ENCODE measurements around the gene VPREB1. TPM values are rescaled to one million over a fixed set of nuclear protein-coding genes. Genes with fewer than 3 reads are reported as not detected.
"Not testable (repeated sequence)": the region's sequence is repeated elsewhere in the genome, so short reads cannot be mapped to it uniquely, and the experiment has no call there.

The VPREB1 gene
- total and polyA plus RNA-seq, 4 donors: not detected

DNA sequence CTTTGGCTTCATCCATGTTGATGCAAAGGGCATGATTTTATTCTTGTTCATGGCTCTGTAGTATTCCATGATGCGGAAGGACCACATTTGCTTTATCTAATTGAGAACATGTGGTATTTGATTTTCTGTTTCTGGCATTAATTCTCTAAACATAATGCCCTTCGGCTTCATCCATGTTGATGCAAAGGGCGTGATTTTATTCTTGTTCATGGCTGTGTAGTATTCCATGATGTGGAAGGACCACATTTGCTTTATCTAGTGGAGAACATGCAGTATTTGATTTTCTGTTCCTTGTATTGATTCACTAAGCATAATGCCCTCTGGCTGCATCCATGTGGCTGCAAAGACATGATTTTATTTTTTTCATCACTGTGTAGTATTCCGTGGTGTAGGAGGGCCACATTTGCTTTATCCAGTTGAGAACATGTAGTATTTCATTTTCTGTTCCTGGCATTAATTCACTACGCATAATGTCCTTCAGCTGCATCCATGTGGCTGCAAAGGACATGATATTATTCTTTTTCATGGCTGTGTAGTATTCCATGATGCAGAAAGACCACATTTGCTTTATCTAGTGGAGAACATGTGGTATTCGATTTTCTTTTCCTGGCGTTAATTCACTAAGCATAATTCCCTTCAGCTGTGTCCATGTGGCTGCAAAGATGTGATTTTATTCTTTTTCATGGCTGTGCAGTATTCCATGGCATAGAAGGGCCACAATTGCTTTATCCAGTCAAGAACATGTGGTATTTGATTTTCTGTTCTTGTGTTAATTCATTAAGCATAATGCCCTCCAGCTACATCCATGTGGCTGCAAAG, 14.2 kb downstream of the VPREB1 start:
- H3K9me3 ChIP-seq (ENCODE audit: control insufficient read depth, low read length); H3K27ac ChIP-seq (ENCODE audit: low read depth in 1 of 2, low read length in 2 of 2); H3K4me3 ChIP-seq (ENCODE audit: low read length in 2 of 2); H3K36me3 ChIP-seq (ENCODE audit: control insufficient read depth in 1 of 2, insufficient read depth in 2 of 2, low read length in 1 of 2); intact Hi-C loops (cut with DNase I); ATAC-seq (ENCODE audit: low FRiP score); H3K4me1 ChIP-seq (ENCODE audit: control insufficient read depth in 1 of 2, insufficient read depth in 2 of 2, low read length in 2 of 2); DNase-seq; H3K27me3 ChIP-seq (ENCODE audit: control insufficient read depth in 1 of 2, insufficient read depth in 2 of 2, low read length in 1 of 2): not testable (repeated sequence)
- 81 to 94% methylated on average over 7 of the region's 7 CpGs for WGBS, 2 donors

DNA sequence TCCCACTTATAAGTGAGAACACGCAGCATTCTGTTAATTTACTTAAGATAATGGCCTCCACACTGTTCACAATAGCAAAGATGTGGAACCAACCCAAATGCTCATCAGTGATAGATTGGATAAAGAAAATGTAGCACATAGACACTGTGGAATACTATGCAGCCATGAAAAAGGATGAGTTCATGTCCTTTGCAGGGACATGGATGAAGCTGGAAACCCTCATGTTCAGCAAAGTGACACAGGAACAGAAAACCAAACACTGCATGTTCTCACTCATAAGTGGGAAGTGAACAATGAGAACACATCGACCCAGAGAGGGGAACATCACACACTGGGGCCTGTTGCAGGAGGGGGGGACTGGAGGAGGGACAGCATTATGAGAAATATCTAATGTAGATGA, 15.6 kb downstream of the VPREB1 start:
- H3K27ac ChIP-seq (ENCODE audit: low read depth in 1 of 2, low read length in 2 of 2); H3K36me3 ChIP-seq (ENCODE audit: control insufficient read depth in 1 of 2, insufficient read depth in 2 of 2, low read length in 1 of 2); H3K9me3 ChIP-seq (ENCODE audit: control insufficient read depth, low read length); H3K4me1 ChIP-seq (ENCODE audit: control insufficient read depth in 1 of 2, insufficient read depth in 2 of 2, low read length in 2 of 2); H3K27me3 ChIP-seq (ENCODE audit: control insufficient read depth in 1 of 2, insufficient read depth in 2 of 2, low read length in 1 of 2); DNase-seq; ATAC-seq (ENCODE audit: low FRiP score); H3K4me3 ChIP-seq (ENCODE audit: low read length in 2 of 2); intact Hi-C loops (cut with DNase I): not testable (repeated sequence)
- 91 to 95% methylated on average over 2 of the region's 2 CpGs for WGBS, 2 donors

DNA sequence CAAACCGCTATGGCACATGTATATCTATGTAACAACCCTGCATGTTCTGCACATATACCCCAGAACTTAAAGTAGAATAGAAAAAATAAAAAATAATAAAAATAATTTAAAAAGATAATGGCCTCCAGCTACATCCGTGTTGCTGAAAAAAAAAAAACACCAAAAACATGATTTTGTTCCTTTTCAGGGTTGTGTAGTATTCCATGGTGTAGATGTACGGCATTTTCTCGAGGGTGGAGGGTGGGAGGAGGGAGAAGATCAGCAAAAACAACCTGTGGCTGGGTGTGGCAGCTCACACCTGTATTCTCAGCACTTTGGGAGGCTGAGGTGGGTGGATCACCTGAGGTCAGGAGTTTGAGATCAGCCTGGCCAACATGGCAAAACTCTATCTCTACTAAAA, 16.0 kb downstream of the VPREB1 start:
- 85 to 87% methylated on average over 4 of the region's 4 CpGs for WGBS, 2 donors

DNA sequence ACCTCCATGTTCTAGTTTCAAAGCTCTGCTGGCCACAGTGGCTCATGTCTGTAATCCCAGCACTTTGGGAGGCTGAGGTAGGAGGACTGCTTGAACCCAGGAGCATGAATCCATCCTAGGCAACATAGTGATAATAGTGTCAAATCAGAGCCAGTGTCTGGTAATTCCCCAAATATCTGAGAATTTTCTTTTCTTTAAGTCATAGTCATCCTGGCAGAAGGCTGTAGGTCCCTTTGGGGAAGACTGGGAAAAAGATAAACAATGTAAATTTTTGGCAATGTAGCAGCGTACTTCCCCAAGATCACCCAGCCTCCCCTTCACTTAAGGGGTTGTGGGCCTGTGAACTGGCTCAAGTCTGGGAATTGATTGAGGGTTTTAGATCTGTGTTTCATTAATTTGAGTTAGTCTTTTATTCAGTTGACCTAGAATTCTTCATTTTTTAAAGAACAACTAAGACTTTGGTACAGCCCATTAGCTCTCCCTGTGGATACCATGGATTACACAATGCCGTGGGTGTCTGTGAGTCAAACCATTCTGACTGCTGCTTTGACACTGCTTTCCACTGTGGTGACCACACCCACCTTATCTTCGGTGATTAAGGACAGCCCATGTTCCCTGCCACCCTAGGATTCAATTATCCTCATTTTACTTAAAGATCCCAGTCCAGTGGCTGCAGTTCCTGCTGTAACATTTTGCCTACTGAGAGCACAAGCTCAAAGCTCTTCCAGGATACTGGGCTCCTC, 17.9 kb downstream of the VPREB1 start:
- H3K4me1 ChIP-seq (ENCODE audit: control insufficient read depth in 1 of 2, insufficient read depth in 2 of 2, low read length in 2 of 2); ATAC-seq (ENCODE audit: low FRiP score); DNase-seq; H3K9me3 ChIP-seq (ENCODE audit: control insufficient read depth, low read length); intact Hi-C loops (cut with DNase I); H3K27me3 ChIP-seq (ENCODE audit: control insufficient read depth in 1 of 2, insufficient read depth in 2 of 2, low read length in 1 of 2); H3K27ac ChIP-seq (ENCODE audit: low read depth in 1 of 2, low read length in 2 of 2); H3K36me3 ChIP-seq (ENCODE audit: control insufficient read depth in 1 of 2, insufficient read depth in 2 of 2, low read length in 1 of 2); H3K4me3 ChIP-seq (ENCODE audit: low read length in 2 of 2): not testable (repeated sequence)
- WGBS, 2 donors: 33 to 35% methylated on average over 3 of the region's 3 CpGs

More for the DNA sequence above, 16.0 kb downstream of the VPREB1 start:
- DNase-seq; H3K4me1 ChIP-seq (ENCODE audit: control insufficient read depth in 1 of 2, insufficient read depth in 2 of 2, low read length in 2 of 2); H3K4me3 ChIP-seq (ENCODE audit: low read length in 2 of 2); ATAC-seq (ENCODE audit: low FRiP score); H3K36me3 ChIP-seq (ENCODE audit: control insufficient read depth in 1 of 2, insufficient read depth in 2 of 2, low read length in 1 of 2); H3K27ac ChIP-seq (ENCODE audit: low read depth in 1 of 2, low read length in 2 of 2); H3K9me3 ChIP-seq (ENCODE audit: control insufficient read depth, low read length); intact Hi-C loops (cut with DNase I); H3K27me3 ChIP-seq (ENCODE audit: control insufficient read depth in 1 of 2, insufficient read depth in 2 of 2, low read length in 1 of 2): not testable (repeated sequence)

DNA sequence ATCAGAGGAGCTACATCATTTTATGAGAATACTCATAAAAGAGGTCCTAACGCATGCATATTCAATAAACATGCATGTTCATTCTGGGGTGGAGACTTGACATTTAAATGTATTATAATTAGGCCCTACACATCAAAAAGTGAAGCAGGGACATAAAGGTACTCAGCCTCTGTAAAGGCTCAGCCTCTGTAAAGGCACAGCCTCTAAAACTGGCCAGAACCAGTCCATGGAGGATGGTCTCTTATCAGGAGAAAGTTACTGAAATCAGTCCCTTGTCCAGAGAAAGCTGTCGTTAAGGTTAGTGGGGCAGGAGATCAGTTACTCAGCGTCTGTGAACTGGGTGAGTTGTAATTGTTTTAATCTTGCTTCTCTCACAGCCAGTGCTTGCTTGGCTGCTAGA, 19.2 kb downstream of the VPREB1 start:
- H3K36me3 ChIP-seq (ENCODE audit: control insufficient read depth in 1 of 2, insufficient read depth in 2 of 2, low read length in 1 of 2); DNase-seq; H3K9me3 ChIP-seq (ENCODE audit: control insufficient read depth, low read length); ATAC-seq (ENCODE audit: low FRiP score); H3K4me3 ChIP-seq (ENCODE audit: low read length in 2 of 2); H3K27me3 ChIP-seq (ENCODE audit: control insufficient read depth in 1 of 2, insufficient read depth in 2 of 2, low read length in 1 of 2); intact Hi-C loops (cut with DNase I); H3K4me1 ChIP-seq (ENCODE audit: control insufficient read depth in 1 of 2, insufficient read depth in 2 of 2, low read length in 2 of 2); H3K27ac ChIP-seq (ENCODE audit: low read depth in 1 of 2, low read length in 2 of 2): not testable (repeated sequence)
- 45 to 69% methylated on average over 3 of the region's 3 CpGs for WGBS, 2 donors

DNA sequence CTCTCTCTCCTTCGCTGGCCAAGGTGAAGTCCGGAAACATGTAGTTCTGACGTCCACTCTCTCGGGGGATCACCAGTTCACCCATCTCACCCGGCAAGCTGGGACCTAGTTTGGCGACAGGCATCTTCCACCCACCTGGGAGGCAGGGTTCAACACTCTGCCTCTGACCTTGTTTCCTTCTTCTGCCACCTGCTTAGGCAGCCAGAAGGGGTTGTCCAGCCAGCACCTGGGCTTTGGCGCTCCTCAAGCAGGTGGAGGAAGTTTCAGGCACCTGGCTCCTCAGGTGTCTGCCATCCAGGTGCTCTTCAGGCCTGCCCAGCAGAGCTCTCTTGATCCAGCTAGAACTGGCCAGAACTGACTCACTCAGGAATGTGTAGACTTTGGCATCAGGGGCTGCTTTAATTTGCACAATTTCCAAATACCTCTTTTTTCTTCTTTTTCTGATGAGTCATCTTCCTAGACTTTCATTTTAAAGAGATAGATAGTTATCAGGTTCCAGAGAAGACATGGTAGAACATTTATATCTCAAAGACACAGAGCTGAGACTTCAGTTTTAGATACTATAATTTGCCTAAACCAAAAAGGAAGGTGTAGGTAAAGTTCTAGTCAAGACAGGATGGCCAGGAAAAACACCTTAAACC, 25.6 kb downstream of the VPREB1 start:
- H3K36me3 ChIP-seq (ENCODE audit: control insufficient read depth in 1 of 2, insufficient read depth in 2 of 2, low read length in 1 of 2); DNase-seq; H3K27me3 ChIP-seq (ENCODE audit: control insufficient read depth in 1 of 2, insufficient read depth in 2 of 2, low read length in 1 of 2); H3K27ac ChIP-seq (ENCODE audit: low read depth in 1 of 2, low read length in 2 of 2); H3K9me3 ChIP-seq (ENCODE audit: control insufficient read depth, low read length); H3K4me1 ChIP-seq (ENCODE audit: control insufficient read depth in 1 of 2, insufficient read depth in 2 of 2, low read length in 2 of 2); H3K4me3 ChIP-seq (ENCODE audit: low read length in 2 of 2); ATAC-seq (ENCODE audit: low FRiP score); intact Hi-C loops (cut with DNase I): not testable (repeated sequence)
- 83 to 88% methylated on average over 7 of the region's 7 CpGs for WGBS, 2 donors

DNA sequence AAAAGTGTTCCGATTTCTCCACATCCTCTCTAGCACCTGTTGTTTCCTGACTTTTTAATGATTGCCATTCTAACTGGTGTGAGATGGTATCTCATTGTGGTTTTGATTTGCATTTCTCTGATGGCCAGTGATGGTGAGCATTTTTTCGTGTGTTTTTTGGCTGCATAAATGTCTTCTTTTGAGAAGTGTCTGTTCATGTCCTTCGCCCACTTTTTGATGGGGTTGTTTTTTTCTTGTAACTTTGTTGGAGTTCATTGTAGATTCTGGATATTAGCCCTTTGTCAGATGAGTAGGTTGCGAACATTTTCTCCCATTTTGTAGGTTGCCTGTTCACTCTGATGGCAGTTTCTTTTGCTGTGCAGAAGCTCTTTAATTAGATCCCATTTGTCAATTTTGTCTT, 32.8 kb downstream of the VPREB1 start:
- DNase-seq; intact Hi-C loops (cut with DNase I); H3K4me1 ChIP-seq (ENCODE audit: control insufficient read depth in 1 of 2, insufficient read depth in 2 of 2, low read length in 2 of 2); ATAC-seq (ENCODE audit: low FRiP score); H3K9me3 ChIP-seq (ENCODE audit: control insufficient read depth, low read length); H3K36me3 ChIP-seq (ENCODE audit: control insufficient read depth in 1 of 2, insufficient read depth in 2 of 2, low read length in 1 of 2); H3K4me3 ChIP-seq (ENCODE audit: low read length in 2 of 2); H3K27ac ChIP-seq (ENCODE audit: low read depth in 1 of 2, low read length in 2 of 2); H3K27me3 ChIP-seq (ENCODE audit: control insufficient read depth in 1 of 2, insufficient read depth in 2 of 2, low read length in 1 of 2): not testable (repeated sequence)
- WGBS, 2 donors: 94 to 96% methylated on average over 1 to 3 of the region's 4 CpGs

DNA sequence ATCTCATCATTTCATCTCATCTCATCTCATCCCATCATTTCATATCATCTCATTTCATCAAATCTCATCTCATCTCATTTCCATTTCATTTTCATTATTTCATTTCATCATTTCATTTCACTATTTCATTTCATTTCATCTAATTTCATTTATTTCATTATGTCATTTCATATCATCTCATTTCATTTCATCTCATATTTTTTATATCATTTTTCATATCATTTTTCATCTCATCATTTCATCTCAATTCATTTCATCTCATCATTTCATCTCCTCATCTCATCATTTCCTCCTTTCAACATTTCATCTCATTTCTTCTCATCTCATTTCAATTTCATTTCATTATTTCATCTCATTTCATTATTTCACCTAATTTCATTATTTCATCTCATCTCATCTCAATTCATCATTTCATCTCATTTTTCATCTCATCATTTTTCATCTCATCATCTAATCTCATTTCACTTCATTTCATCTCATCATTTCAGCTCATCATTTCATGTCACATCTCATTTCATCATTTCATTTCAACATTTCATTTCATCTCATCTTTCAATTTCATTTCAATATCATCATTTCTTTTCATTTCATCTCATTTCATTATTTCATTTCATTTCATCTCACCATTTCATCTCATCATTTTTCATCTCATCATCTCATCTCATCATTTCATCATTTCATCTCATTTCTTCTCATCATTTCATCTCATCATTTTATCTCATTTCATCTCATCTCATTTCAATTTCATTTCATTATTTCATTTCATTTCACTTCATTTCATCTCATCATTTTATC, 40.6 kb downstream of the VPREB1 start:
- H3K4me1 ChIP-seq (ENCODE audit: control insufficient read depth in 1 of 2, insufficient read depth in 2 of 2, low read length in 2 of 2); H3K9me3 ChIP-seq (ENCODE audit: control insufficient read depth, low read length); ATAC-seq (ENCODE audit: low FRiP score); H3K36me3 ChIP-seq (ENCODE audit: control insufficient read depth in 1 of 2, insufficient read depth in 2 of 2, low read length in 1 of 2); DNase-seq; H3K4me3 ChIP-seq (ENCODE audit: low read length in 2 of 2); intact Hi-C loops (cut with DNase I); H3K27ac ChIP-seq (ENCODE audit: low read depth in 1 of 2, low read length in 2 of 2); H3K27me3 ChIP-seq (ENCODE audit: control insufficient read depth in 1 of 2, insufficient read depth in 2 of 2, low read length in 1 of 2): not testable (repeated sequence)
